Stimulated activated CD4-positive, alpha-beta T cell treated with anti-CD3 and anti-CD28 coated beads, Interleukin-12 subunit alpha, Interleukin-12 subunit beta, amount 100 ng/mL, for 24 hours (primary cell): ENCODE results near the gene IL26.

ENCODE experiments used
- DNase-seq, 2 experiments: peaks; one replicate each; pipeline ENCODE4 v3.0.0-alpha.2; 2020; ENCODE audit warnings: low read depth in 2 of 2

Gene IL26

DNA sequence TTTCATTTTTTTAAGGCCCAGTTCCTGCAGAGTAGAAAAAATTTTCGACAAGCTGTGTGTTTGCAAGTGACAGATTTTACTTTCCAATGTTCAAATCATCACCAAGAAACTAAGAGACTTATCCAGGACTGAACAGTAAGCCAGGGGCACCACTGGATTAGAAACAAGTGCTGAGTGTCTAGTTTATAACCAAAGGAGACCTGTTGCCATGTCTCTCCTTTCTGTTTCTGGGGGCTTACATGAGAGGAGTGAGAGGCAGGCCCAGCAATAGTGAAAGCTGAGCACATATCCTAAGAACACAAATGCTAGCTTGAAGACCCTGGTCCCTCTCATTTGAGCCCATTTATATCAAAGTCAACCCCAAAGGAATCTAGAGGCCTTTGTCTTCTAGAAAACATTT is 69.0 kb downstream of the IL26 start:
- no peak for DNase-seq

DNA sequence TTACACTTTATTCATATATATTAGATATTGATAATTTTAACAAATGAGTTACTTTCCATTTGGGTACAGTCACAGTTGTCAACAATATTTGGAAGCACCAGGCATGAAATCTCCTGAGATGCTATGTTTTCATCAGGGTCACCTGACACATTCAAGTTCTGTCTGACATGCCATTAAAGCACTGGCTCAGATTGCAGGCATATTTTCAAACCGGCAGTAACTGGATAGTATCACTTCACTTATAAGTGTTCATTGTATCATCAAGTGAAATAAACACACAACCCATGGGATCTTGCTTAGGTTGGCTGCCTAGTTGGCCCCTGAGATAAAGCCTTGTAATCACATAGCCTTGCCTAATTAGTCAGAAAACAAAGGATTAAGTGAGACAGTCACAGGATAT is 70.8 kb downstream of the IL26 start:
- no peak for DNase-seq
